ENCODE measurements around the gene TMCC2.

The TMCC2 gene

GRCh38 chr1:205236526-205236925, 8.8 kb downstream of the TMCC2 start:
- H3K4me1 ChIP-seq (ENCODE audit: low read length) = peaks cover 43% of the 10 kb centered on the region
- no peaks in the 10 kb centered on the region for H3K9me2 ChIP-seq (replicated peaks; ENCODE audit: insufficient read depth, low read length)
- H3K9ac ChIP-seq (ENCODE audit: low read length) = no peak overlapping the region
- no peak overlapping the region for H3K4me2 ChIP-seq (ENCODE audit: low read depth, low read length)
- H2AFZ ChIP-seq (ENCODE audit: low read length) = no peak overlapping the region
- H3K36me3 ChIP-seq (replicated peaks; ENCODE audit: insufficient read depth, low read length) = no peaks in the 10 kb centered on the region
- H3K9me3 ChIP-seq (replicated peaks; ENCODE audit: insufficient read depth, low read length) = no peaks in the 10 kb centered on the region
- no peak for DNase-seq
- H3K79me2 ChIP-seq (ENCODE audit: low read length) = peaks cover 64% of the 10 kb centered on the region
- no peaks in the 10 kb centered on the region for H3K27me3 ChIP-seq (replicated peaks; ENCODE audit: insufficient read depth, low read length)
- TF ChIP-seq, protein P1, sequence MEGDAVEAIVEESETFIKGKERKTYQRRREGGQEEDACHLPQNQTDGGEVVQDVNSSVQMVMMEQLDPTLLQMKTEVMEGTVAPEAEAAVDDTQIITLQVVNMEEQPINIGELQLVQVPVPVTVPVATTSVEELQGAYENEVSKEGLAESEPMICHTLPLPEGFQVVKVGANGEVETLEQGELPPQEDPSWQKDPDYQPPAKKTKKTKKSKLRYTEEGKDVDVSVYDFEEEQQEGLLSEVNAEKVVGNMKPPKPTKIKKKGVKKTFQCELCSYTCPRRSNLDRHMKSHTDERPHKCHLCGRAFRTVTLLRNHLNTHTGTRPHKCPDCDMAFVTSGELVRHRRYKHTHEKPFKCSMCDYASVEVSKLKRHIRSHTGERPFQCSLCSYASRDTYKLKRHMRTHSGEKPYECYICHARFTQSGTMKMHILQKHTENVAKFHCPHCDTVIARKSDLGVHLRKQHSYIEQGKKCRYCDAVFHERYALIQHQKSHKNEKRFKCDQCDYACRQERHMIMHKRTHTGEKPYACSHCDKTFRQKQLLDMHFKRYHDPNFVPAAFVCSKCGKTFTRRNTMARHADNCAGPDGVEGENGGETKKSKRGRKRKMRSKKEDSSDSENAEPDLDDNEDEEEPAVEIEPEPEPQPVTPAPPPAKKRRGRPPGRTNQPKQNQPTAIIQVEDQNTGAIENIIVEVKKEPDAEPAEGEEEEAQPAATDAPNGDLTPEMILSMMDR (IDR thresholded peaks at IDR 0.05; ENCODE audit: low read length) = no peak
- no peak for TF ChIP-seq EZH2phosphoT487 (IDR thresholded peaks at IDR 0.05; ENCODE audit: low read length)
- no peak for TF ChIP-seq EZH2 (optimal IDR thresholded peaks at IDR 0.05; ENCODE audit: low read depth, low read length)
- H4K20me1 ChIP-seq (ENCODE audit: insufficient read depth, low read length) = no peaks in the 10 kb centered on the region
- H3K27ac ChIP-seq (ENCODE audit: low read length) = no peak overlapping the region
- no peak overlapping the region for H3K4me3 ChIP-seq (ENCODE audit: low read length)
- peaks cover 34% of the 10 kb centered on the region for H3F3A ChIP-seq (ENCODE audit: insufficient read depth, low read length)

DNA sequence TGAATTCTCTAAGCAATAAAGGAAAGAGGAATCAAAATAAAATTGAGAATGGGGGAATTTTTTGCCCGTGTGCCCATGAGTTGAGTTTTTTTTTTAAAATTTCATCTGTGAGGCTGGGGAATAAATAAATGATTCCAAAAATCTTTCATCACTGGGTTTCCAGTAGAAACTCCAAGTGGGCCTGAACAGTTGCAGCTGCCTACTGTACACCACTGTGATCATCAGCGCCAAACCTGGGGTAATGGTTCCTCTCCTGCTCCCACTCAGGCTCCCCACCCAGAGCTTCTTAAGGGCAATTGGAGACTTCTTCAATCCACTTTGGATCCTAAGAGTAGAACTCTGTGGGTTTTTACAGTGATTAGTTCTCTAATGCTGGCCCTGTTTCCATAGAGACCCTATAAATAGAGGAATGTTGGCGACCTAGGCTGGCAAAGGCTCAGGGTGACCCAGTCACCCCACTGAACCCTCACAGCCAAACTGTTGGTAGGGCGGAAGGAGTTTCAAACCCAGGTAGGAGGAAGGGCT, 9.3 kb downstream of the TMCC2 start:
- Histone ChIP-seq H4K20me1 (ENCODE audit: insufficient read depth, low read length) (no peaks in the 10 kb centered on the region), H3K4me2 (ENCODE audit: low read depth, low read length) (peak overlapping the region; percentile 89), H3K9me2 (replicated peaks; ENCODE audit: insufficient read depth, low read length) (no peaks in the 10 kb centered on the region), H3K9me3 (replicated peaks; ENCODE audit: insufficient read depth, low read length) (no peaks in the 10 kb centered on the region), H3K27me3 (replicated peaks; ENCODE audit: insufficient read depth, low read length) (no peaks in the 10 kb centered on the region), H3K4me1 (ENCODE audit: low read length) (peaks cover 39% of the 10 kb centered on the region), H3K36me3 (replicated peaks; ENCODE audit: insufficient read depth, low read length) (no peaks in the 10 kb centered on the region), H3K27ac (ENCODE audit: low read length) (peak overlapping the region; percentile 92), H3K79me2 (ENCODE audit: low read length) (peaks cover 65% of the 10 kb centered on the region), H3K4me3 (ENCODE audit: low read length) (peak overlapping the region; percentile 52; the same call in 1 of the 2 replicates), H2AFZ (ENCODE audit: low read length) (no peak overlapping the region), H3K9ac (ENCODE audit: low read length) (peak overlapping the region; percentile 73; the same call in 1 of the 2 replicates), H3F3A (ENCODE audit: insufficient read depth, low read length) (peaks cover 30% of the 10 kb centered on the region)
- TF ChIP-seq, protein P1 (IDR thresholded peaks at IDR 0.05; ENCODE audit: low read length) = no peak
- TF ChIP-seq EZH2phosphoT487 (IDR thresholded peaks at IDR 0.05; ENCODE audit: low read length) = no peak
- no peak for TF ChIP-seq EZH2 (optimal IDR thresholded peaks at IDR 0.05; ENCODE audit: low read depth, low read length)
- no peak for DNase-seq

- Histone ChIP-seq H3K4me1 (ENCODE audit: low read length) (peaks cover 34% of the 10 kb centered on the region), H3F3A (ENCODE audit: insufficient read depth, low read length) (peaks cover 26% of the 10 kb centered on the region), H4K20me1 (ENCODE audit: insufficient read depth, low read length) (no peaks in the 10 kb centered on the region), H3K4me2 (ENCODE audit: low read depth, low read length) (peak overlapping the region; percentile 89), H3K36me3 (replicated peaks; ENCODE audit: insufficient read depth, low read length) (no peaks in the 10 kb centered on the region), H3K9me2 (replicated peaks; ENCODE audit: insufficient read depth, low read length) (no peaks in the 10 kb centered on the region), H3K27me3 (replicated peaks; ENCODE audit: insufficient read depth, low read length) (no peaks in the 10 kb centered on the region), H3K27ac (ENCODE audit: low read length) (peak overlapping the region; percentile 92), H2AFZ (ENCODE audit: low read length) (peak overlapping the region; percentile 77), H3K4me3 (ENCODE audit: low read length) (peak overlapping the region; percentile 52), H3K9me3 (replicated peaks; ENCODE audit: insufficient read depth, low read length) (no peaks in the 10 kb centered on the region), H3K9ac (ENCODE audit: low read length) (peak overlapping the region; percentile 73), H3K79me2 (ENCODE audit: low read length) (peaks cover 66% of the 10 kb centered on the region)
- TF ChIP-seq, protein P1 (IDR thresholded peaks at IDR 0.05; ENCODE audit: low read length) = no peak
- TF ChIP-seq EZH2 (optimal IDR thresholded peaks at IDR 0.05; ENCODE audit: low read depth, low read length) (no peak), EZH2phosphoT487 (IDR thresholded peaks at IDR 0.05; ENCODE audit: low read length) (no peak)
- peak; percentile 90 for DNase-seq
Measured at GRCh38 chr1:205237526-205238484, 10.1 kb downstream of the TMCC2 start.
